ENCODE measurements around the gene IGIP.

DNA sequence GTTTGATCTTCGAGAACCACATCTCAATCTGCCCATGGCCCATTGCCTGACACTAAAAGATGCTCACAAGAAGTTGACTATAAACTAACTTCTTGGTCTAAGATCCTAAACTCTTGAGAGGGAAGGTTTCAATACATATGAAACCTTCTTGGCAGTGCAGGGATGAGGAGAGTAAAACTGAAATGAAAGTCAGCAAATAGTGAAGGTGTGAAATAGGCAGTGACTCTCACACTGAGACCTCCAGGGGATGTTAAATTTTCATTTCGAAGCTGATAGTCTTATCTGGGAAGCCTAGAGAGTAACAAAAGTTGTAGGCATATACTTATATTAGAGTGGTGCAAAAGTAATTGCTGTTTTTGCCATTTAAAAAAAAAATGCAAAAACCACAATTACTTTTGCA lies 48.3 kb downstream of the IGIP start:
- TF ChIP-seq, protein P1, sequence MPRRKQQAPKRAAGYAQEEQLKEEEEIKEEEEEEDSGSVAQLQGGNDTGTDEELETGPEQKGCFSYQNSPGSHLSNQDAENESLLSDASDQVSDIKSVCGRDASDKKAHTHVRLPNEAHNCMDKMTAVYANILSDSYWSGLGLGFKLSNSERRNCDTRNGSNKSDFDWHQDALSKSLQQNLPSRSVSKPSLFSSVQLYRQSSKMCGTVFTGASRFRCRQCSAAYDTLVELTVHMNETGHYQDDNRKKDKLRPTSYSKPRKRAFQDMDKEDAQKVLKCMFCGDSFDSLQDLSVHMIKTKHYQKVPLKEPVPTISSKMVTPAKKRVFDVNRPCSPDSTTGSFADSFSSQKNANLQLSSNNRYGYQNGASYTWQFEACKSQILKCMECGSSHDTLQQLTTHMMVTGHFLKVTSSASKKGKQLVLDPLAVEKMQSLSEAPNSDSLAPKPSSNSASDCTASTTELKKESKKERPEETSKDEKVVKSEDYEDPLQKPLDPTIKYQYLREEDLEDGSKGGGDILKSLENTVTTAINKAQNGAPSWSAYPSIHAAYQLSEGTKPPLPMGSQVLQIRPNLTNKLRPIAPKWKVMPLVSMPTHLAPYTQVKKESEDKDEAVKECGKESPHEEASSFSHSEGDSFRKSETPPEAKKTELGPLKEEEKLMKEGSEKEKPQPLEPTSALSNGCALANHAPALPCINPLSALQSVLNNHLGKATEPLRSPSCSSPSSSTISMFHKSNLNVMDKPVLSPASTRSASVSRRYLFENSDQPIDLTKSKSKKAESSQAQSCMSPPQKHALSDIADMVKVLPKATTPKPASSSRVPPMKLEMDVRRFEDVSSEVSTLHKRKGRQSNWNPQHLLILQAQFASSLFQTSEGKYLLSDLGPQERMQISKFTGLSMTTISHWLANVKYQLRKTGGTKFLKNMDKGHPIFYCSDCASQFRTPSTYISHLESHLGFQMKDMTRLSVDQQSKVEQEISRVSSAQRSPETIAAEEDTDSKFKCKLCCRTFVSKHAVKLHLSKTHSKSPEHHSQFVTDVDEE (CRISPR knock-in tag; IDR thresholded peaks at IDR 0.05): no peak
- no peak for TF ChIP-seq ZFP30 (CRISPR knock-in tag; IDR thresholded peaks at IDR 0.05)
- TF ChIP-seq CSDC2 (CRISPR knock-in tag; IDR thresholded peaks at IDR 0.05): no peak
- no peak for TF ChIP-seq GLIS3 (CRISPR knock-in tag; IDR thresholded peaks at IDR 0.05)
- TF ChIP-seq TOX (CRISPR knock-in tag; IDR thresholded peaks at IDR 0.05; ENCODE audit: borderline replicate concordance): no peak
- TF ChIP-seq, protein P2, sequence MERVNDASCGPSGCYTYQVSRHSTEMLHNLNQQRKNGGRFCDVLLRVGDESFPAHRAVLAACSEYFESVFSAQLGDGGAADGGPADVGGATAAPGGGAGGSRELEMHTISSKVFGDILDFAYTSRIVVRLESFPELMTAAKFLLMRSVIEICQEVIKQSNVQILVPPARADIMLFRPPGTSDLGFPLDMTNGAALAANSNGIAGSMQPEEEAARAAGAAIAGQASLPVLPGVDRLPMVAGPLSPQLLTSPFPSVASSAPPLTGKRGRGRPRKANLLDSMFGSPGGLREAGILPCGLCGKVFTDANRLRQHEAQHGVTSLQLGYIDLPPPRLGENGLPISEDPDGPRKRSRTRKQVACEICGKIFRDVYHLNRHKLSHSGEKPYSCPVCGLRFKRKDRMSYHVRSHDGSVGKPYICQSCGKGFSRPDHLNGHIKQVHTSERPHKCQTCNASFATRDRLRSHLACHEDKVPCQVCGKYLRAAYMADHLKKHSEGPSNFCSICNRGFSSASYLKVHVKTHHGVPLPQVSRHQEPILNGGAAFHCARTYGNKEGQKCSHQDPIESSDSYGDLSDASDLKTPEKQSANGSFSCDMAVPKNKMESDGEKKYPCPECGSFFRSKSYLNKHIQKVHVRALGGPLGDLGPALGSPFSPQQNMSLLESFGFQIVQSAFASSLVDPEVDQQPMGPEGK (CRISPR knock-in tag; IDR thresholded peaks at IDR 0.05; ENCODE audit: borderline replicate concordance): no peak
- TF ChIP-seq RARB (CRISPR knock-in tag; IDR thresholded peaks at IDR 0.05): no peak
- TF ChIP-seq ZFP3 (CRISPR knock-in tag; IDR thresholded peaks at IDR 0.05): no peak
- TF ChIP-seq OSR1 (CRISPR knock-in tag; IDR thresholded peaks at IDR 0.05): no peak
- no peak for TF ChIP-seq ZNF565 (CRISPR knock-in tag; conservative IDR thresholded peaks at IDR 0.05; ENCODE audit: low read depth)
- no peak for TF ChIP-seq ARNTL (CRISPR knock-in tag; IDR thresholded peaks at IDR 0.05; ENCODE audit: borderline replicate concordance, low read depth)
- no peak for TF ChIP-seq PPARA (CRISPR knock-in tag; IDR thresholded peaks at IDR 0.05; ENCODE audit: borderline replicate concordance)
- TF ChIP-seq TCF4 (CRISPR knock-in tag; IDR thresholded peaks at IDR 0.05; ENCODE audit: borderline replicate concordance): no peak
